Neural progenitor cell (in vitro differentiated cells): ENCODE measurements around the gene ZBTB24. TPM values are rescaled to one million over a fixed set of nuclear protein-coding genes. Genes with fewer than 3 reads are reported as not detected.

Source experiments
- DNase-seq: peaks from one replicate; pipeline ENCODE4 v3.0.0-alpha.2; 2016; ENCODE audit warnings: low spot score
- H2AFZ ChIP-seq: fragments of 200-600 bp; sonication (generic); replicated peaks from 2 replicates; pipeline ENCODE4 v1.6.1; 2016; ENCODE audit warnings: antibody characterized with exemption
- H3F3A ChIP-seq: fragments of 200-600 bp; sonication (generic); 2 replicates; pipeline ENCODE4 v1.6.1; 2016; ENCODE audit warnings: antibody characterized with exemption, low read depth
- H3K27ac ChIP-seq: fragments of 200-600 bp; sonication (generic); 2 replicates; pipeline ENCODE4 v1.5.1; 2016; ENCODE audit warnings: mild to moderate bottlenecking
- H3K27me3 ChIP-seq: fragments of 200-600 bp; sonication (generic); 2 replicates; pipeline ENCODE4 v1.6.1; 2016; ENCODE audit warnings: mild to moderate bottlenecking, moderate library complexity
- H3K36me3 ChIP-seq: fragments of 200-600 bp; sonication (generic); 2 replicates; pipeline ENCODE4 v1.5.1; 2016
- H3K4me1 ChIP-seq: fragments of 200-600 bp; sonication (generic); 2 replicates; pipeline ENCODE4 v1.6.1; 2016; ENCODE audit warnings: mixed run types
- H3K4me2 ChIP-seq: fragments of 200-600 bp; sonication (generic); 2 replicates; pipeline ENCODE4 v1.6.1; 2016
- H3K4me3 ChIP-seq: fragments of 200-600 bp; sonication (generic); 2 replicates; pipeline ENCODE4 v1.5.1; 2016
- H3K79me2 ChIP-seq: fragments of 200-600 bp; sonication (generic); 2 replicates; pipeline ENCODE4 v1.6.1; 2016; ENCODE audit warnings: low read depth
- H3K9ac ChIP-seq: fragments of 200-600 bp; sonication (generic); 2 replicates; pipeline ENCODE4 v1.6.1; 2016
- H3K9me3 ChIP-seq: fragments of 200-600 bp; sonication (generic); 2 replicates; pipeline ENCODE4 v1.5.1; 2016; ENCODE audit warnings: low read depth
- H4K20me1 ChIP-seq: fragments of 200-600 bp; sonication (generic); 2 replicates; pipeline ENCODE4 v1.6.1; 2016; ENCODE audit warnings: low read depth
- H3K27ac Mint-ChIP-seq: 3 replicates; pipeline ENCODE4 v1.8.0; 2021; ENCODE audit warnings: mixed read lengths
- H3K27me3 Mint-ChIP-seq: 2 replicates; pipeline ENCODE4 v1.8.0; 2022; ENCODE audit warnings: low read depth, mild to moderate bottlenecking, inconsistent platforms, moderate library complexity, mixed read lengths; ENCODE audit not compliant: insufficient read depth
- H3K36me3 Mint-ChIP-seq: 3 replicates; pipeline ENCODE4 v1.8.0; 2021; ENCODE audit warnings: mixed read lengths
- H3K4me1 Mint-ChIP-seq: 3 replicates; pipeline ENCODE4 v1.8.0; 2021; ENCODE audit warnings: mixed read lengths
- H3K4me3 Mint-ChIP-seq: 3 replicates; pipeline ENCODE4 v1.8.0; 2021; ENCODE audit warnings: mild to moderate bottlenecking, moderate library complexity, mixed read lengths
- H3K9me3 Mint-ChIP-seq: 3 replicates; pipeline ENCODE4 v1.8.0; 2020; ENCODE audit warnings: mixed read lengths
- CTCF ChIP-seq: fragments of 200-600 bp; sonication (generic); IDR thresholded peaks from 2 replicates; pipeline ENCODE4 v1.5.1; 2017; ENCODE audit warnings: antibody characterized with exemption, mild to moderate bottlenecking
- EZH2 ChIP-seq: fragments of 200-600 bp; sonication (generic); IDR thresholded peaks from 2 replicates; pipeline ENCODE4 v1.6.1; 2017; ENCODE audit warnings: antibody characterized with exemption, mild to moderate bottlenecking, moderate library complexity
- EZH2phosphoT487 ChIP-seq: fragments of 200-600 bp; sonication (generic); IDR thresholded peaks from 2 replicates; pipeline ENCODE4 v1.6.1; 2017; ENCODE audit warnings: antibody characterized with exemption
- total RNA-seq: library from RNA; depleted of rRNA; stranded (reverse); fragments of >200 nt; gene quantifications from 2 replicates; pipeline ENCODE4 v1.2.3, GENCODE V29; 2015; ENCODE audit warnings: low replicate concordance

ZBTB24 gene
- total RNA-seq, 1 donor from 2014 or later, result 17.3 TPM

DNA sequence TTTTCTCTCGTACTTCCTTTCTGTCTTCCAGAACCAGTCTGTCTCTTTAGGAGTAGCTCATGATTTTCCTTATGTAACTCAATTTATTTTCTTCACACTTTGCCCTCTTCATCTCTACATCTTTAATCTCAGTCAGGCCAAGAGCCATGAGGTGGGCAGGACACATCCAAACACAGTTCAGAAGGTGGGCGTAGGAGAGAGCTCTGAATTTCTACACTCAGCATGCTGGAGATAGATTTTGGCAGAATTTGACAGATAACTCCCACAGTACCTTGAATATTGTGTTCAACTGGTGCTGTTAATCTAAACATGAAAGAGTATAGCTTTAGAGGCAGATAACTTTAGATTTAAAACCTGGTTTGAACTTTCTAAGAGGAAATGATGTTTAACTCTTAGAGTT lies 23.8 kb upstream of the ZBTB24 start:
- Histone ChIP-seq H3K4me3 (no peak overlapping the region), H3K27ac (no peak overlapping the region), H2AFZ (no peak overlapping the region), H3K9ac (no peak overlapping the region), H3K27me3 (no peaks in the 10 kb centered on the region), H3K9me3 (no peaks in the 10 kb centered on the region), H3K79me2 (no peaks in the 10 kb centered on the region), H3K36me3 (no peaks in the 10 kb centered on the region), H3F3A (peaks cover 32% of the 10 kb centered on the region), H3K4me2 (no peak overlapping the region), H4K20me1 (no peaks in the 10 kb centered on the region), H3K4me1 (peaks cover 31% of the 10 kb centered on the region)
- DNase-seq, result no peak
- peaks cover 3% of the 10 kb centered on the region for H3K27me3 Mint-ChIP-seq
- no peak overlapping the region for H3K4me3 Mint-ChIP-seq
- peaks cover 14% of the 10 kb centered on the region for H3K9me3 Mint-ChIP-seq
- H3K36me3 Mint-ChIP-seq, result no peaks in the 10 kb centered on the region
- H3K4me1 Mint-ChIP-seq, result peaks cover 27% of the 10 kb centered on the region
- TF ChIP-seq EZH2phosphoT487 (no peak), EZH2 (no peak), CTCF (no peak)
- no peak overlapping the region for H3K27ac Mint-ChIP-seq

- peaks cover 32% of the 10 kb centered on the region for H3F3A ChIP-seq
- no peaks in the 10 kb centered on the region for H3K36me3 ChIP-seq
- H3K27me3 ChIP-seq, result no peaks in the 10 kb centered on the region
- H3K9ac ChIP-seq, result no peak overlapping the region
- no peak overlapping the region for H3K4me2 ChIP-seq
- Mint-ChIP-seq H3K4me3 (no peak overlapping the region), H3K27me3 (peaks cover 3% of the 10 kb centered on the region), H3K9me3 (peaks cover 13% of the 10 kb centered on the region), H3K4me1 (peaks cover 27% of the 10 kb centered on the region), H3K36me3 (no peaks in the 10 kb centered on the region), H3K27ac (no peak overlapping the region)
- no peak for TF ChIP-seq EZH2phosphoT487
- no peak for TF ChIP-seq CTCF
- no peak for TF ChIP-seq EZH2
- H3K4me1 ChIP-seq, result peaks cover 31% of the 10 kb centered on the region
- H4K20me1 ChIP-seq, result no peaks in the 10 kb centered on the region
- no peak overlapping the region for H2AFZ ChIP-seq
- no peak overlapping the region for H3K4me3 ChIP-seq
- no peaks in the 10 kb centered on the region for H3K79me2 ChIP-seq
- H3K27ac ChIP-seq, result no peak overlapping the region
- H3K9me3 ChIP-seq, result no peaks in the 10 kb centered on the region
- no peak for DNase-seq
Measured at GRCh38 chr6:109506314-109506713, 23.3 kb upstream of the ZBTB24 start.

GRCh38 chr6:109503327-109504224 lies 20.6 kb upstream of the ZBTB24 start:
- H3K27ac Mint-ChIP-seq, result peak overlapping the region; percentile 51
- H3K4me1 Mint-ChIP-seq, result peaks cover 22% of the 10 kb centered on the region

More at GRCh38 chr6:109503327-109504224, 20.6 kb upstream of the ZBTB24 start:
- H3K4me3 Mint-ChIP-seq, result no peak overlapping the region
- no peak for DNase-seq
- H3K36me3 ChIP-seq, result no peaks in the 10 kb centered on the region
- no peak overlapping the region for H2AFZ ChIP-seq
- no peaks in the 10 kb centered on the region for H4K20me1 ChIP-seq
- H3K79me2 ChIP-seq, result no peaks in the 10 kb centered on the region
- no peak overlapping the region for H3K4me2 ChIP-seq
- no peaks in the 10 kb centered on the region for H3K9me3 ChIP-seq
- peaks cover 3% of the 10 kb centered on the region for H3K27me3 Mint-ChIP-seq
- peaks cover 28% of the 10 kb centered on the region for H3K4me1 ChIP-seq
- H3K27me3 ChIP-seq, result no peaks in the 10 kb centered on the region
- H3K9ac ChIP-seq, result no peak overlapping the region
- no peak for TF ChIP-seq EZH2
- TF ChIP-seq CTCF, result no peak
- no peak for TF ChIP-seq EZH2phosphoT487
- no peaks in the 10 kb centered on the region for H3K9me3 Mint-ChIP-seq
- H3F3A ChIP-seq, result peaks cover 21% of the 10 kb centered on the region
- no peak overlapping the region for H3K4me3 ChIP-seq
- no peak overlapping the region for H3K27ac ChIP-seq
- H3K36me3 Mint-ChIP-seq, result no peaks in the 10 kb centered on the region
